Inflammatory macrophage treated with lipopolysaccharide for 4 hours (primary cell): ENCODE data around the gene ATP6V1F.
"Not testable (repeated sequence)": the region's sequence is repeated elsewhere in the genome, so short reads cannot be mapped to it uniquely, and the experiment has no call there.

Experiments used
- DNase-seq: peaks from one replicate; pipeline ENCODE4 v3.0.0-alpha.2; 2020

The ATP6V1F gene

DNA sequence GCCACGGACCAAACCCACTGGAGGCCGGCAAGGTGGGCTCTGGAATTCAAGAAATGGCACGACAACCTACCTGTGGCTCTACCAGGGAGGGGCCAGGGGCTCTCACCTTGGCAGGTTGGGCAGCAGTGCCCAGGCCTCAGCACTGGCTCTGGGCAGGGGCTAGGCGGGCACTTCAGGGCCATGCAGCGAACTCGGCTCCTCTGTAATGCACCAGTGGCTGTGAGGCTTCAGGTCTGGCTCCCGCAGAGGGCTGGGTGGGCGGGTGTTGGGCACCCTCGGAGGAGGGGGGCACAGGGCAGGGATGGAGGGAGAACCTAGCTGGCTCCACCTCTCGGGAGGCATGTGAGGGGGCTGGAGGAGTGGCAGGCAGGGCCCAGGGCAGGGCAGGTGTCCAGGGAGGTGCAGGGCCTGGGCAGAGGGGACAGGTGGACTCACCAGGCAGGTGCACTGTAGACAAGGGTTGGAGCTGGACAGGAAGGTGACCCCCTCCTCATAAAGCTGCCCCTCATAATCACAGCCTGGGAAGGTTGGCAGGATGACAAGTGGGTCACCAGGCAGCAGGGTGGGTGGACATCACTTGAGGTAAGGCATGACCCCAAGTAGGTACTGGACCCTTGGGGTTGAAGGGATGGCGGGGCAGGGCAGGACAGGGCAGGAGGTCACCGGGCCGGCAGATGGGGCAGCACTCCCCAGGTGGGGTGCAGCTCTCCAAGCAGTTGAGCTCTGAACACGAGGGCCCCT lies 41.1 kb downstream of the ATP6V1F start:
- no peak for DNase-seq

DNA sequence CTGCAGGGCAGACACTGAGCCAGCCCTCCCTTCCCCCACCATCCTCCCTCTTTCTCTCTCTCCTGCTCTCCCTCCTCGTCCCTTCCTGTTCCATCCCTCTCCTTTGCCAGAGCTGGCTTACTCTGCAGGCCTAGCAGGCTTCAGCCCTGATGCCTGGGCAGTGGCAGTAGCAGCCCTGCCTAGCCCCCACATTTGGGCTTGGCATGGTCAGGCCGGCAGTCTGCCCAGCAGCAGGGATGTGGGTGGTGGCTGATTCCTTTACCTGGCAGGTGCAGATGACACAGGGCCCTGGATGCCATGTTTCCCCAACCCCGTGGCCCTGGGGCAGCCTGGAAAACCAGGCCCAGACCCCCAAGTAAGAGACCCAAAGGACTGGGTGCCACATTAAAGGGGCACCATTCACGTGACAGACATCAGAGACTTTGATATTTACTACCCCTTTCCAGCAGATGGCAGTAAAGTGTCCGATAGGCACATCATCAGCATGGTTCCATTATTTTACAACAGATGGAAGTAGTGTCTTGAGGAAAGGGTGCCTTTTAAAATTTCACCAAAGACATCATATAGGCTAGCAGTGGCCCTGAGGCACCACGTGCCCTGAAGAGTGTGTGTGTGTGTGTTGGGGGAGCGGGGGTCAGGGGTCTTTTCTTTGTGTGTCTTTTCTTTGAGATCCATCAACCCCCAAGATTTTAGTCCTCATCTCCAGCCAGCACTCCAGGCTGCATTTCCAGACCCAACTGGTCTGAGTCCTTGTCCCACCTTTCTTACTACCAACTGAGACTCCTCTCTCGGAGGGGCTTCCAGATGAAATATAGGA lies 41.9 kb downstream of the ATP6V1F start:
- peak; percentile 74 for DNase-seq

DNA sequence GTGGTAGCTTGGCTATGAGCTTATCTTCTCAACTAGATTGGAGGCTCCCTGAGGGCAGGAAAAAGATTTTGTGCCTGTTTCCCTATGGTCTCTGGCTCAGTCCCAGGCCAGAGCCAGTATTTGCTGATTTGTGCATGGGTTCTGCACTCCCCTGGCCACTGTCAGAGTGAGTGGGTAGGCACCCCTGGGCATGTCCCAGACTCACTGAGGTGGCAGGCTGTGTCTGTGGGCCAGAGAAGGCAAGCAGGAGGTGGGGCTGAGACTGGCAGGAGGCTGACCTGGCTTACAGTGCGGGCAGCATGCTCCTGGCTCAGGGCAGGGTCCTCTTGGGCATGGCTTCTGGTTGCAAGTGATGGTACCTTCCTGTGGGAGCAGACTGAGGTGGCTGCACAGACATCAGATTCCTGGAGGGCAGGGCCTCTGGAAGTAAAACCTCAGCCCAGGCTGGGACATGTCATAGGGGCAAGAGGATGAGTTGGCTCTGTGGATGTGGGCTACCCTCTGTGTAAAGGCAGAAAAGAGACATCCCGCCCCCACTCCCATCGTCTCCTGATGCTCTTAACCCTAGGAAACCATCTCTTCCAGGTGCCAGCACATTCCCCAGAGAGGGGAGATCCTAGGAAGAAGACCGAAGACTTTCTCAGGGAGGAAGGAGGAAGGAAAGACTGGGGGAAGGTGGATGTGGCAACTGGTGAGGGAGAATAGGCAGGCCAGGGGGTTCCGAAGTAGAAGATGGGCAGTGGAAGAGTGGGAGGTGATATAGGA lies 43.5 kb downstream of the ATP6V1F start:
- no peak for DNase-seq

DNA sequence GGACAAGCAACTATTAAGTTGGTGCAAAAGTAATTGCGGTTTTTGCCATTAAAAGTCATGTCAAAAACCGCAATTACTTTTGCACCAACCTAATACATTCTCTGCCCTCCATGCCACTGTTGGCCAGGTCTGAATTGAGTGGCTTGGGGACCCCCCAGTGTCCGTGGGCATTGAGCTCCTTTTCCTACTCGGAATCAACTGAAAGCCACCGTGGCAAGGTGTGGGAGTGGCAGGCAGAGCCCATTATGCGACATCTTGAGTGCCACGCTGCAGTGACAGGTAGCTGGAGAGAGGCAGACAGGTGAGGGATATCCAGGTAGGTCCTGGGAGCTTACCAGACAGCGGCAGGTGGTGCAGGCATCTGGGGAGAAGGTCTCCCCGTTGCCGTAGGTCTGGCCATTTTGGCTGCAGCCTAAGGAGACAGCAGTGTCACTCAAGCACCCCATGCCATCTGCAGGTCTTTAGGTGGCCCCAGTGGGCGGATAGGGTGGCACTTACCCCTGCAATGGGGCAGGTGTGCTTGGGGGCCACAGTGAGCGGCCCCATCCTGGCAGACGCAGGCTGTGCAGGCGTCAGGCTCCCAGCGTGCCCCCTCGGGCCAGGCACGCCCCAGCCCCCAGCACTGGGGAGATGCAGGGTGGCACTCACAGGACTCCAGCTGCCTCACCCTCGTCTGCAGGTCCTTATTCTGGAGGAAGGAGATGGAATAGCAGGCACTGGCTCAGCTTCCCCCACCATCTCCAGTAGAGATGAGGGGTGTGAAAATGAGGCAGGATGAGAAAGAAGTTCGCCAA lies 44.3 kb downstream of the ATP6V1F start:
- DNase-seq: no peak

DNA sequence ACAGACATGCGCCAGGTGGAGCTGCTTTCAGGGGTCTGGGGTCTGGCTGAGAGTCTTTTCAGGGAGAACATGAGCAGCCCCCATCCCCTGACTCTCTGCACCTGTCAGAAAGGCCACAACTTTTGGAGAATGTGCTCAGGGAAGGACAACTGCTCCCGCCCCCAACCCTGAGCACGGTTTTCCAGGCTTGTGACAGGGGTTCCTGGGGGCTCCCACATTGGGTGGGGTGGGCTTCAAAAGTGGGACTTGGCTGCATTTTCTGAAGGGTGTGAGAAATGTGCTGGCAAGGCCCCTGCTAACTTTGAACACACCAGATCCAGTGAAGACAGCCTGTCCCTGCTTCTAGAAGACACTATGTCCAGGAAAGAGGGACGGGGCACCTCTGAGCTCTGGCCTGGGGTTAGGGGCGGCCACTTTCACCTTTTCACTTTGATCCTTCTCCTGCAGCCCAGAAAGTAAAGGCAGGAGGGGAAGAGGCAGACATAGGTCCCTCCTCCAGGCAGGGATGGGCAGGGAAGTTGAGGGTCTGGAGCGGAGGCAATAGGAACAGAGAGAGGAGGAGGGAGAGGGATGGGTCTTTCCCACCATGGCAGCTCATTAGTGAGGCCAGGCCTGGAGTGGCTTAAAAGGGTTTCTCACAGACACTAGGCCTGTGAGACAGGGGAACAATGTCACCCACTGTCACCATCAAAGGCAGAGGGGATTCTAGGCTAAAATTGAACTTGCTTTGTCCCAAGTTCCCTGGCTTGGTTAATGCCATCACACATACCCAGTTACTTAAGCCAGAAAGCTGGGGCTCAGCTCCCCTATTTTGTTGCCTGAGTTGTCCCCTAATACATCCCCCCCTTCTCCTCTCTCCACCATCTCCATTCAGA lies 46.3 kb downstream of the ATP6V1F start:
- DNase-seq: no peak

DNA sequence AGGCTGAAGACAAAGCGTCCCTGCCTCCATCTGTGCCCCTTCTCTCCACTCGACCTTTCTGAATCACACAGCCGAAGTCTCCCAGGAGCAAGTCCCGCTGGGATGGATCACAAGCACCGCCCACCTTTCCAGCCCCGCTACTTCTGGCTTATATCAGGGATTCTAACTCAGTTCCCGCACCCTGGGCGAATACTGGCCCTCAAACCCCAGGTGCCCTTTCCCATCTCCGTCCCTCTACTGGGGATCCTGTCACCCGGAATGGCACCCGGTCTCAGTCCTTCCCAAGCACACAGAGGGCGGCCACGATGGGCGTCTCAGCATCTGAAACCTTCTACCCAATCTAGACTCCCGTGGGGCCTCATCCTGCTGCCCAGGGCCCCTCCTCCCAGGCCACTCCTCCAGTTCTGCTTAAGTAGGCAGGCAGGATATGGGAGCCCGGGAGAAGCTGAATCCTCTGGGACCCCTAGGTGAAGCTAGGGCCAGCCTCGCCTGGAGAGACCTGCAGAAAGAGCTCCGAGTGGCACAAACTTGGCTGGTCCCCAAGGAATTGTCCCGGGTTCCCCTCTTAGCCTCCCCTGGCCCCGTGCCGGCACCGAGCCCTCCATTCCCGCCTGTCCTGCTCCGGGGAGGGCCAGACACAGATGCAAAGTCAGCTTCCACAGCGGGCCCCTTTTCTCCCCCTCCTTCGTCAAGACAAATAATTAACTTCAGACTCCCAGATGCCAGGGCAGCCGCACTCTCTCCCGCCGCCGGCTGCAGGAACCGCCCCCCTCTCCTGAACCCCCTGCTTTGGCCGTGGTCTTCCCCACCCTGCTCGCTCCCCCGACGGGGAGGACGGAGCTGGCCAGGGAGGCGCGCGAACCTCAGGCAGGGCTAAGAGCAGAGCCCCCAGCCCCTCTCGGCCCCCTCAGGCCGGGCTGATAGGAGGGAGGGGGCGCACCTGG lies 47.2 kb downstream of the ATP6V1F start:
- no peak for DNase-seq

DNA sequence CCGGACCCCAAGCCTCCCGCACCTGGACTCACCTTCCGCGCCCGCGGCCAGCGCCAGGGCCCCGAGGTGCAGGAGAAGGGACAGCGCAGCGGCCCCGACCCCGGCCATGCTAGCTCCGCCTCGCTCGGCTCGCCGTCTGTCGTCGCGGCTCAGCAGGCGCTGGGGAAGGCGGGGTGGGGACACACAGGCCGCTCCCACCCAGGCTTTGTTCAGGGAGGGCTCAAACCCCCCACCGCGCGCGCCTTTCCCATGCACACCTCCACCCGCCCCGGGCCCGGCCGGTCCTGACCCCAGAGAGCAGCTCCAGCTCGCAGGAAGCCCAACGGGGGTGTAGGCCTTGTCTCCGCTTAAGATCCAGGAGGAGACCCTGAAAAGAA lies 47.9 kb downstream of the ATP6V1F start, which contains the start of gene KCP:
Gene KCP (minus strand): TSS at position 141 of the 377 bp plus-strand sequence. CDS start 33 bp downstream, at position 108.
- no peak for DNase-seq

DNA sequence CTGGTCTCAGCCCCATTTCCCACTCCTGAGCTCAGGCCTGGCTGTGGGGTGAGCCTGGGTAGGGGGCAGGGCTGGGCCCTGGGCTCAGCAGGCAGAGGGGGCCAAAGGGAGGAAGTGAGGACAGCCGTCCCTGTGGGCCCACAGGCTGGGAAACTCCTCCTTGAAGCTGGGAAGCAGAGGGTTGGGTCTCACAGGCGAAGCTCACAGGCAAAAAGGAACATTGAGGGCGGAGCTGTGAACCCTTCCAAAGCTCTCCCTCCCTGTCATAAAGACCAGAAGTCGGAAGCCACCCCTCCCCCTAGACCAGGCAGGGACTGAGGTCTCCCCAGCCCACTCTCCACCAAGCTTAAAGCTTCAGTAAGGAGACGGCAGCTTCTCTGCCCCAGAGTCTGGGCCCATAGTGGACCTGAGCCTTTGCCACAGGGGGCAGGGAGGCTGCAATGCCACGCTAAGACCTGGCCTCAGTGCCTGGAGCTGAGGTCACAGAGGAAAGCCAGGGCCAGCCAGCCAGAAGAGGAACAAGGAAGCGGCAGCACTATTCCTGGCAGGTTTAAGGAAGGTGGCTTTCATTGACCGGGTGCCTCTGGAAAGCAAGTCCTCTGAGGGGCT lies 48.9 kb downstream of the ATP6V1F start:
- peak; percentile 17 for DNase-seq

DNA sequence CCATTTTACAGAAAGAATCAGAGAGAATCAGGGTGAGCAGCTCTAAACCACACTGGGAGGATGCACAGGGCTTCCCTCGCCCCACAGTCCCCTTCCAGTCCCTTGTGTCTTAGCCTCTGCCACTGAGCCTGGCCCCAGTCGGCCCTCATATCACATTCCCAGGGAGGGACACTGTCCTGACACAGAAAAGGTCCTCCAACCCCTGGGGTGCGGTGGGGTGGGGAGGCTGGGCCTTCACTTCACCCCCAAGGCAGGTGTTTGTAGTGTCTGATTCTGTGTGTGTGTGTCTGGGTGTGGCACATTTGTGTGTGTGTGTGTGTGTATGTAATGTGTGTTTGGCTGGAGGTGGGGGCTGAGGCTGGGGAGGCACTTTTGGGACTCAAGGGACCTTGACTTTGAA lies 49.6 kb downstream of the ATP6V1F start:
- DNase-seq: no peak

DNA sequence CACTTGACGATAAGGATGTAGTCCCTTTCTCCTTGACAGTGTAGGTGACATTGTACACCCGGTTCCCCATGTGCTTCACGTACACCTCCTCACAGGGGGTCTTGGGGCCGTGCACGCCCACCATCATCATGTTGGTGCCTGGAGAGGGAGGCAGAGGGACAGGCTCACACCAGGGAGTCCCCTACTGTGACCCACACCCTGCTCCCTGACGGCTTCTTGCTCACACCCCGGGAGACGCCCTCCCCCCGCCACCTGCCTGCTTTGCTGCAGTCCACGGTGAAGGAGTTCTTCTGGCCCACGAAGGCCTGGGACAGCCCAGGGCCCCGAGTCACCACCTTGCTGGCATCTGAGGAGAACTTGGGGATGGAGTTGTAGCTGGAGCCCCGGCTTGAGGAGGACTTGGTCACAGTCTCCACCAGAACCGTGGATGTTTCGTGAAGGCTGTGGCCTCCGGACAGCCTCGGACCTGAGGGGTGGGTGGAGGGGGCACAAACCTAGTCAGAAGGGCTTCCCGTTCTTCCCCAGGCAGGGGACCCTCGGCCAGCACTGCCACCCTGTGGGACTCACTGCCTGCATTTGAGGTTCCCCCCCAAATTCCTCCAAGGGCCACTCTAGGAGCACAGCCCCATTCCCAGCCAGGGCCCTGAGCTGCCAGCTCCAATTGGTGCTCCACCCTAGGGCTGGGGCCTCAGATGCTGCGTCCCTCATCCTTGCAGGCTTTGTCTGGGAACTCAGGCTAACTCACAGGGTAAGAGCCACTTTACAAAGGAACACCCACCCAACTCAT lies 50.2 kb downstream of the ATP6V1F start:
- DNase-seq: not testable (repeated sequence)

DNA sequence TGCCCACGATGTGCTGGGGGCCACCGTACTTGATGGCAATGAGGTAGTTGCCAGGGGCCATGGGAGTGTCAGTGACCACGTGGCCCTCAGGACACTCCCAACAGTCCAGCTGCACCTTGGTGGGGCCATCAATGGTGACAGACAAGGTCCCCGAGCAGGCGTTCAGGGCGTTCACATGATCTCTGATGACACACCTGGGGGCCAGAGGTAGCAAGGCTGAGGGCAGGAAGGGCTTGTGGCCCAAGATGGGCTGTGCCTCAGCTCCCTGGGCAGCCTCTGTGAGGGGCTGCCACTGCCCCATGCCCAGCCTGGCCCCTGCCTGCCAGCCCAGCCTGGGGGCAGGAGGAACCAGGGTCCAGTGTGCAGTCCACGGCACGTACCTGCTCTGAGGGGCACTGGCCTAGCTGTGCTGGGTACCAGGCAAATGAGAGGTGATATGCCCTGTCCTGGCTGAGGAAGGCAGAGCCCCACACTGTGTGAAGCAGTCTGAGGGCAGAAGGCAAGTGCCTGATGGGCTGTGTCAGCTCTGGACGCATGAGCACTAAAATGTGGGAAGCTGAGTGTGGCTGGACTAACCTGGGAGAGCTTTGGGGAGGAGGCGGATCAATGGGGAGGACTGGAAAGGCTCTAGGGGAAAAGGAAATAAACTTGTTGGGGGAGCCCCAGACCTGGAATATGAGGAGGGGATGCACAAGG lies 51.4 kb downstream of the ATP6V1F start:
- no peak for DNase-seq

DNA sequence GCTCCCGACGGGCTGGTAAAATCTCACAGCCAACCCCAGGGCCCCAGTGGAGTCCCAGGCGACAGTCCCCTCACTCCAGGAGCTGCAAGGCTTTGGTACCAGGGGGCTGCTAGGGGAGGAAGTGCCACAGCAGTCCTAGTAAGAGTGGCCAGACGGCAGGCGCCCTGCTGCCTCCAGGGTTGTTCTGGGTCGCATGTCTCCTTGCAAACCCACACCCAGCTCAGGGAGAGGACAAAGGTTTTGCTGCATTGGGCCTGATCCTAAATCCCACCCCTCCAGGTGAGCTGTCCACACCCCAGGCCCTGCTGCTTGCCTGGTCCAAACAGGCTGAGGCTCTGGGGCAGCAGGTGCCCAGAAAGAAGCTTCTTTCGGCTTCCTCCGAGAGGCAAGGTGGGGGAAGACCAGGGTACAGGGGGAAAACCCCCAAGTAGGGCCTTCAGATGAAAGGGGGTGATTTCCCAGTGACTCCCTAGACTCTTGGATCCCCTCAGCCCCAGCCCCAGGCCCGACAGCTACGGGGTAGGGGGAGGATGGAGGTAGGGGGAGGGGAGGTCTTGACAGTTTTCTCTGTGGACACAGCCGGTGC lies 52.0 kb downstream of the ATP6V1F start:
- DNase-seq: no peak

DNA sequence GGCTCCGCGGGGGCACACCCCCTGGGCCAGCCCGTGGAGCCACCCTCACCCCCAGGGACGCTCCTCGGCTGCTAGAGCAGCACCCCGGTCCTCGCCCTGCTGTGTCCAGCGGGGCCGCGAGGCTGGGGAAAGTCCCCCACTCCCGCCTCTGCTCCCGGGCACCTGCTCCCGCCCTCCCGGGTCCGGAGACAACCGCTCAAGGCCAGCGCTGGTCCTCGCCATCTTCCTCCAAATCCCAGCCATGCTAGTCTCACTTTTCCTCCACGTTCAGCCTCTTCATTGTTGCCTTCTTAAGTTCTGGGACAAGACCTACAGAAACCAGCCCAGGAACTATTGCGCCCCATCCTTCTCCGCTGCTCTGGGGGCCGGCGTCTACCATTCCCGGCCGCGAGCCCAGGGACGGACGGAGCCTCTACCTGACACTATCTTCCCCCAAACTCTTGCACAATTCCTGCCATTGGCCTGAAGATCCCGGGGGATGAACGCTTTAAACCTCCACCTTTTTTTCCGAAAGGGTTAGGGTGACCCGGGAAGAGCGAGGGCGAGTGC lies 52.7 kb downstream of the ATP6V1F start:
- no peak for DNase-seq
